ENCODE results near the gene FRAT1.
"Not testable (repeated sequence)": the region's sequence is repeated elsewhere in the genome, so short reads cannot be mapped to it uniquely, and the experiment has no call there.

Gene FRAT1

DNA sequence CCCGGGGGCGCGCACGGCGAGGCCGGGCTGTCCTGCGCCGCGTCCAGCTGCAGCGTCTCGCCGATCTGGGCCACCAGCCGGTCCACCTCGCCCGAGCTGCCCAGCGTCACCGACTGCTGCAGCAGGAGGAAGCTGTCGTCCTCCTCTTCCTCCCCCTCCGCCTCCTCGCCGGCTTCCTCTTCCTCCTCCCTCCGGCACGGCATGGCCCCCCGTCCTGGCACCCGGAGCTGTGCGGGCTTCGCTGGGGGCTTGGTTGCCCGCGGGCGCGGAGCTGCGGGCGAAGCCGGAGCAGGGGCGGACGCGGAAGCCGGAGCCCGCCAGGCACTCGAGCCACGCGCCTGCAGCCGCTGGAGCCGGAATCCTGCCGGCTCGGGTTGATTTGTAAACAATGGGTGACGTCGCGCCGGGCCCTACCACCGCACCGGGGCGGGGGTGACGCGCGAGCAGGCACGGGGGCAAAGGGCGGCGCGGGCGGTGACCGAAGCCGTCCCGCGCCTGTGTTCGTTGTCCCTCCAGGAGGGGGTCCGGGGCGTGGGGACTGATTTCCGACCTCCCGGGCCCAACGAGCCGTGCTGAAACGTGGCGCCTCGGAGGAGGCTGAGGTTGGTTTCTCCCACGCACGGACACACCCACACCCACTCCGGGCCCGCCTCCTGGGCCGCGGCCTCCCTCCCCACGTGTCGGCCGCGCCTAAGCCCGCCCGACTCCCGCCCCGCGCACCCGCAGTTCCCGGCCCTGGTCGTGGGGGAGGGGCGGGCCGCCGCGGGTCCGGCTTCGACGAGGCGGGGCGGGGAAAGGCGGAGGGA lies 15.5 kb downstream of the FRAT1 start, which contains the start of gene FRAT2:
Gene FRAT2, minus strand, starts transcription at position 360 of the 806 bp plus-strand sequence. Its CDS starts 157 bp downstream, at position 203.
- peak in 55 of 56 donors; percentile 64 to 98 (median 91) for DNase-seq

DNA sequence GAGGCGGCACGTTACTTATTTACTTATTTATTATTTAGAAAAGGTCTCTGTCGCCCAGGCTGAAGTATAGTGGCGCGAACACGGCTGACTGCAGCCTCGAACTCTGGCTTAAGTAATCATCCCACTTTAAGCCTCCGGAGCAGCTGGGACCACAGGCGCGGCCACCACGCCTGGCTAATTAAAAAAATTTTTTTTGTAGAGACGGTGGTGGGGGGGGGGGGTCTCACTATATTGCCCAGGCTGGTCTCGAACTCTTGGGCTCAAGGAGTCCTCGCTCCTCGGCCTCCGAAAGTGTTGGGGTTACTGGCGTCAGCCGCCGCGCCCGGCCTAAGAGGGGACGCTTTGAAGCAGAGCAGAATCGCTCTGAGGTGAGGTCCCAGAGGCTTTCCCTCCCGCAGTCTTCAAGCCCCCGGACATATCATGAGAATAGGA lies 16.1 kb downstream of the FRAT1 start:
- DNase-seq: peak in 2 of 56 donors; percentile 20 to 31

DNA sequence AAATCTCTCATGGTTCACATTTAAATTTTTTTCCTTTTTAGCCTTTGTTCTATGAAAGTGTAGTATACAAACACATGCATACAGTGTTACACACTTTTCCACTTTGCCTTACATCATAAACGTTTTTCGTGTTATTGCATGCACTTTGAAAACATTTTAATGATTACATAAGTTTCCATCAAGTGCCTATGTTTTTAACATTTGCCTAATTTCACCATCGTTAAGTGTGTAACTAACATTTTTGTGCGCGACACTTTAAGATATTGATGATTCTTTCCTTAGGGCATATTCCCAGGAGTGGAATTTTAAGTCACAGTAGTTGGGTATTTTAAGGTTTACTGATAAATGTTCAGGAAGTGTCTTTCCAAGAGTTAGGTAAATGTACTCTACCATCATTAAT lies 16.9 kb downstream of the FRAT1 start:
- DNase-seq: no peak

DNA sequence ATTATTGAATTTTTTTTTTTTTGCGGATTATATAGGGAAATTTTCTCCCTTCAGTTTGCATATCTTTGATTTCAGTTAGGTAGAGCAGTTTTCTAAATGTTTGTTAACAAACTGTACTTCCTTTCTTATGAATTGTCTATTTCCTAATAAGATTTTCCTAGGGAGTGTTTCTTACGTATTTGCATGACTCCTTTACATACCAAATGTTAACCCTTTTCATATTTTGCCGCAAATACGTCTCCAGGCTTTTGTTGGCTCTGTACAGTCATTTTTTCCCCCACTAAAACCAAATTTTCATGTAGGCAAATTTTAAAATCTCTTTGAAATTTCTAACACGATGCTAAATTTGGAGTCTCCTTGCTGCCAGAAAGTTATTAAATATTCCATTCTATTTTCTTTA lies 17.4 kb downstream of the FRAT1 start:
- no peak for DNase-seq

DNA sequence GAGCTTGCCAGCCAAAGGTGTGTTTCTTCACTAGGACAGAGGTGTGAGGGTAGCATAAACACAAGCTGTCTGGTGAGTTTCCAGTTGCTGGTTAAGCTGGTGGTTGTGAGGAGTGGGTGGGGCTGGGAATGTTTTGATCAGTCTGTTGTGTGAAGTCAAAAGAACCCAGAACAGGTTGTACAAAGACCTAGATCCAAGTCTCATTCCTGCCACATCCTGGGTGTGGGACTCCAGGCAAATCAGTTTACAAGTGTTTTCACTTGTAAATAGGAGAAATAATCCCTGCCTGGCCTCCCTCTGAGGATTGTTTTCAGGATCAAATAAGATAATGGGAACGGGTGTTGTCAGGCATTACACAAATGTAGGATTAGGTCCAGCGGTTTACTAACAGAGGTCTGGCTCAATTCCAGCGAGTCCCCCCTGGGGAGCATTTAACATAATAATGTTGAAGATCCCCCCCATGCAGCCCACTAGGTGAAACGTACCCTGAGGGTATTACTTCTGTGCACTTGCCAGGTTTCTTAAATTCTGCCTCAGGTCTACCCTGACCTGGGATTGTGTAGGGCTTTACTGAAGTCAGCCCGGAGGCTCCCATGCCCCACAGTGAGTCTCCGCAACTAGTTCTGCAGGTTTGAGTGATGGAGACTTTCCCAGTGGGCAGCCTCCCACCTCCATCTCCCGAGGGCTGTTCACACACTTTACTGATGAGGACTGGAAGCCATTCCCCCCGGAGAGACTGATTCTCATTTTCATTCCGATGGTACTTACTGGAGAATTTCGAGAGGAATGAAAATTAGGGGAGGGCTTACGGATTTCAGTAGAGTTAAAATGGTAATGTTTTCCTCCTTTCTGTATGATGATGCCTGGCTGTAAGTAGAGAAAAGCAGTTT lies 18.1 kb downstream of the FRAT1 start:
- no peak for DNase-seq

DNA sequence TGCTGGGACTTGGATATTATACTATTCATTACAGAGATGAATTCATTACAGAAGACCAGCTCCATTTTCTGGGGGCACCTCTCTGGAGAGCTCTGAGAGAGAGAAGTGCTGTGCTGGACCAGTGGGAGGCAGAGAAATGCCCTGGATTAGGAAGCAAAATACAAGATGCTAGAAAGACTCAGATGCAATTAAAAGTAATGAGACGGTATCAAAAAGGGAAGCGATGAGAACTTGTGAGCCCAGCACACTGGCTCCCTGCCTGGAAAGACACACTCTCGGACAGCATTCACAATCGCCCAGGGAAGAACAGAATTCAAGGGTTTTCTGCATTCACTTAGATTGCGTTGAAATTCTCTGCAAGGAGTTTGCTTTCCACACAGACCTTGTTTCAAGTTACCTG lies 19.0 kb downstream of the FRAT1 start:
- no peak for DNase-seq

DNA sequence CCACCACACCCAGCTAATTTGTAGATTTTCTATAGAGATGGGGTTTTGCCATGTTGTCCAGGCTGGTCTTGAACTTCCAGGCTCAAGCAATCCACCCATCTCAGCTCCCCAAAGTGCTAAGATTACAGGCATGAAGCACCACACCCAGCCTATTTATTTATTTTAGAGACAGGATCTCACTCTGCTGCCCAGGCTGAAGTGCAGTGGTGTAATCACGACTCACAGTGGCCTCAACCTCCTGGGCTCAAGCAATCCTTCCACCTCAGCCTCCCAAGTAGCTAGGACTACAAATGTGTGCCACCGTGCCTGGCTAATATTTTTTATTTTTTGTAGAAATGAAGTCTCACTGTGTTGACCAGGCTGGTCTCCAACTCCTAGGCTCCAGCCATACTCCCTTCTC lies 22.3 kb downstream of the FRAT1 start:
- no peak for DNase-seq

DNA sequence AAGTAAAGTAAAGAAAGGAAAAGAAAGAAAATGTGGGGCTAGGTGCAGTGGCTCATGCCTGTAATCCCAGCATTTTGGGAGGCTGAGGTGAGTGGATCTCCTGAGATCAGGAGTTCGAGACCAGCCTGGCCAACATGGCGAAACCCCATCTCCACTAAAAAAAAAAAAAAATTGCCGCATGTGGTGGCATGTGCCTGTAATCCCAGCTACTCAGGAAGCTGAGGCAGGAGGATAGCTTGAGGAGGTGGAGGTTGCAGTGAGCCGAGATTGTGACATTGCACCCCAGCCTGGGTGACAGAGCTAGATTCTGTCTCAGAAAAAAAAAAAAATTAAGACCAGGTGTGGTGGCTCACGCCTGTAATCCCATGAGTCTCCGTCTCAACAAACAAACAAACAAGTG lies 24.6 kb downstream of the FRAT1 start:
- DNase-seq: not testable (repeated sequence)

DNA sequence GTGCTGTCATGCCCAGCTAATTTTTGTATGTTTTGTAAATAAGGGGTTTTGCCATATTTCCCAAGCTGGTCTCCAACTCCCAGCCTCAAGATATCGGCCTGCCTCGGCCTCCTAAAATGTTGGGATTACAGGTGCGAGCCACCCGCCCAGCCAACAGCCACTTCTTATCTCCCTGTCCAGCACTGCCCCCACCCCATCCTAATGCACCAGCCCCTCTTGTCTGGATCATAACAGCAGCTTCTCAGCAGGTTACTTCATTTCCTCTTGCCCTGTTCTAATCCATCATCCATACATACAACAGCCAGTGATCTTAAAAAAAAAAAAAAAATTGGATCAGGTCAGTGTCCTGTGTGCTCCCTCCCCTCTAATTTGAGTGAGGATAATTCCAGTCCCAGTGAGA lies 28.2 kb downstream of the FRAT1 start:
- DNase-seq: no peak

DNA sequence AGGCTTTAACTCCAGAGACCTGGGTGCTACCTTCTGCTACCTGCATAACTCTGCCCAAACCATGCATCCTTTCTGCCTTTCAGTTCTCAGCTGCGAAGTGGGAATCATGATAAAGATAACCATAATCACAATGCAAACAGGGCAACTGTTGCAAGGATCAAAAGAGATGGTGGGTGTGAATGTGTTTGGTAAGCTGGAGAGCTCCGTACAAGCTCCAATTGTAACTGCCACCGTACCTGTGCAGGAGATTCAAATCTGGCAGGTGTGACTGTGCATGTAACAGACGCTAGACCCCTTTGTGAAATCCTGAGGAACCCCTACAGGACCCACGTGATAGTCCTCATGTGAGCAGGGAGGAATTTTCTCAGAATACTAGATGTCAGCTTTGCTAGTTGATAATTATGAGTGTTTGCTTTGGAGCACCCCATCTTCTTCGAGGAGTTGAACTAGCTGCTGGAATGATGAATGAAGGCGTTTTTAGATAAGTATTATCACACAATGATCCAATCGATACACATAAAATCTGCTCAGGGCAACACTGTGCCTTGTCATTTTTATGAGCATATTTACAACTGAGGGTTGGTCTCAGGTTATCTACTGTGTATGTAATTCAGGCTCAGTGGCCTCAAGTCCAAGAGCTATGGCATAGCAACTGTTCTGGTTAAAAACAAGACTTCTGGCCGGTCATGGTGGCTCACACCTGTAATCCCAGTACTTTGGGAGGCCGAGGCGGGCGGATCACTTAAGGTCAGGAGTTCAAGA lies 30.9 kb downstream of the FRAT1 start:
- no peak for DNase-seq

DNA sequence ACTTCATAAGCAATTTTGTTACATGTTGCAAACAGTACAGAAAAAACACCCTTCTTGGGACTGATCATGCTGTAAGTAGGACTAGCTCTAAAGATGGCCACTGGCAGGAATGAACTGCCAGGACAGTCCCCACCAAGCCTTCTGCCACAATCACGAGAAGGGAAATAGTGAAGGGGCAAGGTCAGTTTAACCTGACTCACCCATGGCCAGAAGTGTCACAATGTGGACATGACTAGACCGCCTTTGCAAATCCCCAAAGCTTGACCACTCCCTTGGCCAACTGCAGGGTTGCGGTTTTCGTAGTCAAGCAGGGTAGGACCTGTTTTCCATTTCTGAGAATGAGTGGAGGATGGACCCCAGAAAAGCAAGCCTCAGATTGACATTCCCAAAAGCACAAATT lies 34.9 kb downstream of the FRAT1 start:
- DNase-seq: no peak

DNA sequence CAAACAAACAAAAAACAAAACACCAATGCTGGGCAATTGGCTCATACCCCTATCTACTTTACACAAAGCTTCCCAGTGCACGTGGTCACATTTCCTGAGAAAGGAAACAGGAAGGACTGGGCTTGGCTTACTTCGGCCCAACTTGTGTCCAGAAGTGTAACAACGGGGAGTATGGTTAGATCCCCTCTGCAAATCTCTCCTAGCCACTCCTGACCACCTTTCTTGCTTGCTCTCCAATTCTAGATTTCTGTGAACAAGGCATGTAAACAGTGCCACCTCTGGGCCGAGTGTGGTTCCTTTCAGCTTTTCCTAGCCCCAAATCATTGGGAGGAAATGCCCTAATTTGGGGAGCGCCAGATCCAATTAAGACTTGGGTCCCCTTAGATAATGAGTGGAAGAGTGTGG lies 36.5 kb downstream of the FRAT1 start:
- peak in 21 of 56 donors; percentile 6 to 46 (median 15) for DNase-seq

DNA sequence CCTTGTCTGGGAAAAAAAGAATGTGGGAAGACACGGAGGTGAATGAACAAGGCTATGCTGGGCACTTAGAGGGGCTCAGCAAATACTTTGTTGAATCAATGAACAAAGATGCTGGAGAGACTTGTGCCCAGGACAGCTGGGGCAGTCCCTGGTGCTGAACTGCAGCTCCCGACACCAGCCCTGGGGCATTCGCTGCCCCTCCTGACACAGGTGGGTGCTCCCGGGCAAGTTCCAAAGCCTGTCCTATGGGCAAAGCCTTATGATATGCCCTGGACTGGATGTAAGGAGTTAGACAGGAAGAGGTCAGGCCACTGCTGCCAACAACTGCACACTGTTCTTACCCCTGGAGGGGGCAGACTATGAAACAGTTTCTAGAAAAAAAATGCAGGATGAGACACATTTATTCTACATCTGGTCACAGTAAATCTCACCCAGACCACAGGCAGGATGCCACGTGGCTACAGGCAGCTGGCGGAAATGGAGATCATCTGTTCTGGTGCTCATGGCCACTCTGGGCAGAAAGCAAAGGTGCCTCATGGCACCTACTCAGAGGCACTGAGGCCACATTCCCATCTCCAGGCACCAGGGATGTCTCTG lies 37.3 kb downstream of the FRAT1 start:
- no peak for DNase-seq

DNA sequence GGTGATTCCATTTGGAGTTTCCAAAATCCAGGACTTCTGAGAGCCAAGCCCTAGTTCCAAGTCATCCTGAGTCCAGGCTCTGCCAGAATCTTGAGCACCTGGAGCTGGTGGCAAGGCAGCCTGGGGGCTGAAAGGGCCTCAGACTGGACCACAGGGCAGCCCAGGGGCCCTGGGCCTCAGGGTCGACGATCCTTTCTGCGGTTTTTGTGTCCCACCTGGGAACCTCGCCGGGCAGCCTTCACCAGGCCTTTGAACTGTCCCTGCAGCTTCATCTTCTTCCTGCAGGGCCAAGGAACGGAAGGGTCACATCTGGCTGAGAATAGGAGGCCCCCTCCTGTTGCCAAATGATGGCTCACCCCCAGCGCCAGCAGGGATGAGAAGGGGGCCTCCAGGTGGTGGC lies 37.8 kb downstream of the FRAT1 start:
- no peak for DNase-seq

DNA sequence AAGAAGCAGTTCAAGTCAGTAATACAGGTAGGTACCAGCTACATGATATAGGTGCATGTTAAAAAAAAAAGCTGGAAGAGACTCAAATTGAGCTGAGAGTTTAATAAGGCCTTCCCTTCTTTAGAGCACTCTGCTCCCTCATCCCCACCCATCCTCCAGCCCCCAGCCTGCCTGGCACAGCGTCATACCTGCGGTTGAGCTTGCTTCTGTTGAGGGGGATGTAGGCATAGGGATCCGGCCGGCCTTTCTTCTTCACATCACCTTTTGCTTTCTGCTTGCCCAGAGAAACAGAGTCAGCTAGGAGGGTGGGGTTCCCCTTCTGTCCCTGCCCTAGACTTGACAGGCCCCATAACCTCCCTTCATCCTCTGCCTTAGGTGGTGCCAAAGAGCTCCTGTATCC lies 39.3 kb downstream of the FRAT1 start:
- no peak for DNase-seq

DNA sequence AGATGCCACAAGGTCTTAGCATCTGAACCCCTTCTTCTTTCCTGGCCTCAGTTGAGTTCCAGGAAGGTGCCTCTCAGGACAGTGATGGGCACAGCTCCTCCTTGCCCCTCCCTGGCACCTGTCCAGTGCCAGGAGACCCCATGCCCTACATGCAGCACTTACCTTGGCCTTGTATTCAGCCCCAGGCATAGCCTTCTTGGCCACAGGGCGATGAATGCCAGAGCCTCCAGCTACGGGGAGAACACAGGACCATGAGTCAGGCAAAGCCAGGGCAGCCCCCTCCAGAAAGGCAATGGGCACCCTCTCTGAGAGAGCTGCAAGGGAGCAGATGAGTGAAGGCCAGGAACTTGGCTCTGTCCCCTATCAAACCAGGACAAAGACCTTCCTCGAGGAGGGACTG lies 39.7 kb downstream of the FRAT1 start:
- no peak for DNase-seq

DNA sequence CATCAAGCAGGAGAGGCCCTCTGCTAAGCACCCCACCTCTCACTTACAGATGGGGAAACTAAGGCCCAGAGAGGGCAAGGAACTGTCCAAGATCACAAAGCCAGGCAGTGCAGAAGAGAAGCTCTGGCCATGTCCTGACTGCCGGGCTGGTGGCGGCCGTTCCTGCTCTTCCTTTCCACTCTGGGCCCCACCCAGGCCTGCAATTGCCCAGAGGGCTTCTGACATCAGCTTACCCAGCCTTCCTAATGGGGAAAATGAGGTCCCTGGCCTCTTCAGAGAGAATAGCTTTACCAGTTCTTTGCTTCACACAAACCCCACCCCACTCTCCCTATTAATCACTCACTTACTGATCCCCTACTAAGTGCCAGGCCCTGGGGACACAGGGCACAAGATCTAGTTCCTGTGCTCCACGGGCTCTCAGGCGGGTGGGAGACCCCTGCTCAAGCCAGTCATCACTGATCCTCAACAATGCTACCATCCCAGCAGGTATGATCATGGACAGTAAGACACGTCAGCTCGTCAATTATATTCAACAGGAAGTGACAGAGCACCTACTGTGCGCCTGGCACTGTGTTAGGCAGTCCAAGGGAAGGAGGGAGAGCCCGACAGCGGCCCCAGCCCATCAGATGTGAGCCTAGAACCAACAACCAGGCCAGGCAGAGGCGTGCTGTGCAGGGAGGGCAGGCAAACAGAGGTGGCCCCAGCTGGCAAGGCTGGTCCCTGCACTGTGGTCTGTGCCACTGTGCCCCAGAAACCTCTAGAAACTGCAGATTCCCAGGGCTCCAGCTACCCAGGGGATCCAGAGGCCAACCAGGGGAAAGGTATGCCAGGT lies 41.9 kb downstream of the FRAT1 start:
- no peak for DNase-seq

DNA sequence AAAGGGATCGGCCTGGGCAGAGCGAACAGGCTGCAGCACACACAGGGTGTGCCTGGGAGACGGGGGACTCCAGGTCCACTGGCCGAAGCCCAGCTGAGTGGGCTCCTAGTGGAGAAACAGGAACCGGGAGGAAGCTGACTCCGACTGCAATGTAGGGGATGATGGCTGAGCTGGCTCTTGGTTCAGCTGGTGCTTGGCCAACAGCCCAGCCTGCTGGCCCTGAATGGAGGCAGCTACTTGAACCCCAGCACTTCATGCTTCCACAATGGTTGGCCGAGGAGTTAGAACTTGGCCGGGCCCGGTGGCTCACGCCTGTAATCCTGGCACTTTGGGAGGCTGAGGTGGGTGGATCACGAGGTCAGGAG lies 42.4 kb downstream of the FRAT1 start:
- DNase-seq: peak in 4 of 56 donors; percentile 6 to 22 (median 18)

DNA sequence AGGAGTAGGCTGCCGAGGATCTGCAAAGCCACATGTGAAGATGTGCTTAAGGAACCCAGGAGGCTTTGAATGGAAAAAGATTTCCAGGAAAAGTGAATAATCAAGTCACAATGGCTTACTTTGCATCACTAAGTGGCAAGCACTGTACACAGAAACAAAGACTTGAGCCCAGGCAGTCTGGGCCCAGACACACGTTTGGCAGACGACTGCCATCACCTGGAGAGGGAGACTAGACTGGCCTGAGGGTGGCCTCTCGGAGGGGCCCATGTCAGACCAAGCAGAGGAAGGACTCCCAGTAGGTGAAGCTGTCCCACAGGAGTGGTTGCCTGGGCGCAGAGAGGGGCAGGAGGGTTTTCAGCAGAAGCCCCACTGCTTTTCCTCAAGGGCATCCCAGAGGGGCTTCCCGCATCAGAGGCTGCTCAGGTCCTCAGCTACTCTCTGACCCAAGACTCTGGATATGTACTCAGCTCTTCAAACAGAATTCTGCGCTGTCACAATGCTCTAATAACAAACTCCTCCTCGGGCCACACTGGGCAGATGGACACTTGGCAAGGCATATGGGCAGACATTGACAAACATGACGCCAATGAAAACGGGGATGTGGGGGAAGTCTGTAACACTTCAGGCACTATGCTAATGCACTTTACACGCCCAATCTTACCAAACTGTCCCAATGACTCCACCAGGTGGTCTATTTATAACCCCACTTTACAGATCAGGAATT lies 43.4 kb downstream of the FRAT1 start:
- no peak for DNase-seq

DNA sequence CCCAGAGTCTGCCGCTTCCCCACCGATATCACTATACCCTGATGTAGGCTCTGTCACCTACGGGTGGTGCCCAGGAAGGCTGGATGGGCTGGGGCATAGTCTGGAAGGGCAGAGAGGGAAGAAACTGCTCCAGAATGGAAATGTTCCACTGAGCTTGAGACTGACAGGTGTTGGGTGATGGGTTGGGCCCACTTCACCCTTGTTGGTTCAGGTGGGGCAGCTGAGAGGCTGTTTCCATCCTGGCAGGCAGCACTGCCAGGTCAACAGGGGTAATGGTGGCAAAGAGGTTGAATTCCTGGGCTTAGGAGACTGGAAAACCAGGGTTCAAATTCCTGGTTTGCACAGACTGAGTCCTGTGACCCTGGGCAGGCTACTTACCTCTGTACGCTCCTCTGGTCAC lies 44.0 kb downstream of the FRAT1 start:
- DNase-seq: no peak
